Activated T-helper 1 cell treated with anti-CD3 and anti-CD28 coated beads, Interleukin-2, amount 50 U/mL, for 16 hours (primary cell): ENCODE data around the gene SLCO4A1.

ENCODE experiments used
- DNase-seq, 2 donors: peaks; one replicate each; pipeline ENCODE4 v3.0.0-alpha.2; 2020; ENCODE audit warnings: low read depth in 1 of 2, low spot score in 1 of 2

Gene SLCO4A1

GRCh38 chr20:62606551-62607201, 35.6 kb upstream of the SLCO4A1 start:
- DNase-seq = no peak

GRCh38 chr20:62607366-62608217, 34.7 kb upstream of the SLCO4A1 start:
- DNase-seq = no peak

- no peak for DNase-seq
These were observed 34.1 kb upstream of the SLCO4A1 start for GRCh38 chr20:62608218-62608565.

GRCh38 chr20:62609279-62609720, 33.0 kb upstream of the SLCO4A1 start:
- DNase-seq = no peak

GRCh38 chr20:62609811-62610757, 32.2 kb upstream of the SLCO4A1 start:
- no peak for DNase-seq

GRCh38 chr20:62611012-62611411, 31.3 kb upstream of the SLCO4A1 start:
- no peak for DNase-seq

- no peak for DNase-seq
These were observed 30.5 kb upstream of the SLCO4A1 start for GRCh38 chr20:62611819-62612218.

GRCh38 chr20:62614085-62614960, 28.0 kb upstream of the SLCO4A1 start:
- DNase-seq = no peak

- DNase-seq = no peak
These were observed 27.2 kb upstream of the SLCO4A1 start for GRCh38 chr20:62614961-62615680.

- DNase-seq = no peak
These were observed 26.5 kb upstream of the SLCO4A1 start for GRCh38 chr20:62615750-62616251.

- peak; percentile 42 to 47 for DNase-seq
These were observed 25.3 kb upstream of the SLCO4A1 start for GRCh38 chr20:62616728-62617621.

- no peak for DNase-seq
These were observed 24.4 kb upstream of the SLCO4A1 start for GRCh38 chr20:62617711-62618483.

GRCh38 chr20:62618611-62619529, 23.4 kb upstream of the SLCO4A1 start:
- DNase-seq = no peak

- no peak for DNase-seq
These were observed 21.7 kb upstream of the SLCO4A1 start for GRCh38 chr20:62620625-62621024.

- no peak for DNase-seq
These were observed 20.8 kb upstream of the SLCO4A1 start for GRCh38 chr20:62621251-62622110.
